ENCODE measurements around the gene ITGB7. TPM values are rescaled to one million over a fixed set of nuclear protein-coding genes. Genes with fewer than 3 reads are reported as not detected.

Gene ITGB7
- total and polyA plus RNA-seq, 9 of the 15 experiments (the other 6 are each of a cell fraction or from before 2014, with no cell fraction given), result 0.06 to 2.0 (median 0.67) TPM

DNA sequence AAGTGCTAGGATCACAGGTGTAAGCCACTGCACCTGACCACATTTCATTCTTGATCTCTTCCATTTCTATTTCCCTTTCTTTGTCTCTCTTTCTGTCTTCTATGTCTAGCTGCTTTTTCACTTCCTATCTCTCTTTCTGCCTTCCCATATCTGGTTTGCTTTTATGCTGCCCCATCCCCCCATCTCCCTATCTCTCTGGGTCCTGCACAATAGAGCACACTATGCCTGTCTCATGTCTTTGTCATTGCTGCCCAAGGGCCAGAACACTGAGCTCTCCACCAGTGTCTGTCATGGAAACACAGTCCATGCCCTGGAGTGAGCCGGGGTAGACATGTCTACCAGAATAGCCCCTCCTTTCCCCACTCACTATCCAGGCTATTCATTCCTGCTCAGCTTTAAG, 37.3 kb upstream of the ITGB7 start (continued):
- TF ChIP-seq, protein P1, sequence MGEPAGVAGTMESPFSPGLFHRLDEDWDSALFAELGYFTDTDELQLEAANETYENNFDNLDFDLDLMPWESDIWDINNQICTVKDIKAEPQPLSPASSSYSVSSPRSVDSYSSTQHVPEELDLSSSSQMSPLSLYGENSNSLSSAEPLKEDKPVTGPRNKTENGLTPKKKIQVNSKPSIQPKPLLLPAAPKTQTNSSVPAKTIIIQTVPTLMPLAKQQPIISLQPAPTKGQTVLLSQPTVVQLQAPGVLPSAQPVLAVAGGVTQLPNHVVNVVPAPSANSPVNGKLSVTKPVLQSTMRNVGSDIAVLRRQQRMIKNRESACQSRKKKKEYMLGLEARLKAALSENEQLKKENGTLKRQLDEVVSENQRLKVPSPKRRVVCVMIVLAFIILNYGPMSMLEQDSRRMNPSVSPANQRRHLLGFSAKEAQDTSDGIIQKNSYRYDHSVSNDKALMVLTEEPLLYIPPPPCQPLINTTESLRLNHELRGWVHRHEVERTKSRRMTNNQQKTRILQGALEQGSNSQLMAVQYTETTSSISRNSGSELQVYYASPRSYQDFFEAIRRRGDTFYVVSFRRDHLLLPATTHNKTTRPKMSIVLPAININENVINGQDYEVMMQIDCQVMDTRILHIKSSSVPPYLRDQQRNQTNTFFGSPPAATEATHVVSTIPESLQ (CRISPR knock-in tag; IDR thresholded peaks at IDR 0.05), result no peak
- TF ChIP-seq SFPQ (IDR thresholded peaks at IDR 0.05; ENCODE audit: low read depth, low read length) (no peak), ZNF143 (CRISPR knock-in tag; IDR thresholded peaks at IDR 0.05) (no peak), ZNF212 (CRISPR knock-in tag; IDR thresholded peaks at IDR 0.05) (no peak), ZBTB2 (IDR thresholded peaks at IDR 0.05) (no peak), FOXO4 (CRISPR knock-in tag; IDR thresholded peaks at IDR 0.05) (no peak), HLTF (IDR thresholded peaks at IDR 0.05) (peak; percentile 60; the same call in 1 of the 2 replicates), MBD2 (IDR thresholded peaks at IDR 0.05; ENCODE audit: borderline replicate concordance, low read depth) (no peak), POLR2G (IDR thresholded peaks at IDR 0.05; ENCODE audit: low read depth, low read length) (no peak), CCAR2 (IDR thresholded peaks at IDR 0.05; ENCODE audit: low read depth, low read length) (no peak), LCOR (CRISPR knock-in tag; IDR thresholded peaks at IDR 0.05) (no peak), MEF2A (IDR thresholded peaks at IDR 0.05; ENCODE audit: control insufficient read depth, low read depth, low read length) (no peak), FOXK2 (conservative IDR thresholded peaks at IDR 0.05 in 1 of 2, IDR thresholded peaks at IDR 0.05 in 1 of 2; ENCODE audit: low read depth in 2 of 2) (peak in 1 of 2 experiments; percentile 18; a peak in 1 of 4 replicates), COPS2 (conservative IDR thresholded peaks at IDR 0.05) (no peak), RHOXF2B (CRISPR knock-in tag; conservative IDR thresholded peaks at IDR 0.05) (no peak), RFX7 (CRISPR knock-in tag; IDR thresholded peaks at IDR 0.05) (no peak), ZNF311 (CRISPR knock-in tag; IDR thresholded peaks at IDR 0.05) (no peak)
- TF ChIP-seq, protein P2, sequence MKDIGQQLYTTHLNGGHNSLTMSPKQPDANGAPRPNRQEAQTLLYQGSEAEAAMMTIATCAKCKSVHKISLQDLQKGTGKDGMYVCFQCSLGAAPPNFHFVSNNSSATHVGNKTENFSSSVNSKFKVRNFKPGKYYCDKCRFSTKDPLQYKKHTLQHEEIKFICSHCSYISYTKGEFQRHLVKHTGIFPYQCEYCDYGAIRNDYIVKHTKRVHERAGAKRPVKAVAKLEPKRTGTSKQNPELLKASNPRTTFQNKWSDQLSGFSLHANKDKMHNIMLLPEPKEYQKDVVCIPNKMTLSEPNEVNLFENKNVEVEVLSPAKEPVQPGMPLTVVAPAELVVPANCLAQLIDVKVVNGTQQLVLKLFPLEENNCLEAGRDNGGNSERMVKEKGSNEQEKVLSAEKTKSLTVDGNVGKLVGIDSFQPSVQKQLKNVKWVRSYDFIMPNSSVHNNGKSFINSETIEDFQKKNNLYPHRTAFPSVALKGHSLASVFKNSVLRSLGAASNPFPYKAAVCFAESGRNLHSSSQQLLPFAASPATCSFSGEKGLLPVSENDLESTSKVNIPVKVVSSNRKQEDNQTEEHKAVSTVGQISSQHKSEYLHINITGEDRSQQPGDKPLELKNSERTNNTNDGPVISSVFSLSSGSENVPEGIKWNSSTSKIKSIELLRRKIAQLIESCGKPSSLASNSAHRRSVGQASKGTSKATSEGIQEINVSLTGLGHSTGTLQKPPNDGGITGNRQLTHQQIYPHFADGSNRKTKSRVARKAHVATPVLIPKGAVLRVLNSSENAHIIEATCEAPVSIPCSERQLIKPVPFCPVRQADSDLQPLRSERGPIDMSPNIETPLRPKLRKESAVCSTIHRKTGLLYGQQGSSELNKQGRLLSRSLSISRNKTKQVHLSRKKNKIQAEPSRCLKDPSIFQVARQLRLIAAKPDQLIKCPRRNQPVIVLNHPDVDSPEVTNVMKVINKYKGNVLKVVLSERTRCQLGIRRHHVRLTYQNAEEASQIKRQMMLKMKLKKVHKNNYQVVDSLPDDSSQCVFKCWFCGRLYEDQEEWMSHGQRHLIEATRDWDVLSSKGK (CRISPR knock-in tag; IDR thresholded peaks at IDR 0.05), result no peak
- TF ChIP-seq, protein P3, sequence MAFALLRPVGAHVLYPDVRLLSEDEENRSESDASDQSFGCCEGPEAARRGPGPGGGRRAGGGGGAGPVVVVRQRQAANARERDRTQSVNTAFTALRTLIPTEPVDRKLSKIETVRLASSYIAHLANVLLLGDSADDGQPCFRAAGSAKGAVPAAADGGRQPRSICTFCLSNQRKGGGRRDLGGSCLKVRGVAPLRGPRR (CRISPR knock-in tag; IDR thresholded peaks at IDR 0.05), result no peak
